Right lung (tissue), 5 donors: Measurements from ENCODE around the gene CMIP. TPM values are rescaled to one million over a fixed set of nuclear protein-coding genes. Genes with fewer than 3 reads are reported as not detected.
"Not testable (repeated sequence)": the region's sequence is repeated elsewhere in the genome, so short reads cannot be mapped to it uniquely, and the experiment has no call there.

Experiments
- DNase-seq, 2 donors: peaks; one replicate each; pipeline ENCODE4 v3.0.0-alpha.2; 2013
- polyA plus RNA-seq, 5 donors: library from polyadenylated mRNA; unstranded; fragments of 120-200 nt; gene quantifications; one replicate each; pipeline versions ENCODE4 v1.2.1 to v1.2.3, GENCODE V29; 2013; ENCODE audit warnings: inconsistent platforms in 1 of 5, low replicate concordance in 1 of 5; ENCODE audit not compliant: insufficient read length in 5 of 5, insufficient read depth in 1 of 5

The CMIP gene
- polyA plus RNA-seq, 5 donors = 29.2 to 41.6 (median 35.1) TPM

DNA sequence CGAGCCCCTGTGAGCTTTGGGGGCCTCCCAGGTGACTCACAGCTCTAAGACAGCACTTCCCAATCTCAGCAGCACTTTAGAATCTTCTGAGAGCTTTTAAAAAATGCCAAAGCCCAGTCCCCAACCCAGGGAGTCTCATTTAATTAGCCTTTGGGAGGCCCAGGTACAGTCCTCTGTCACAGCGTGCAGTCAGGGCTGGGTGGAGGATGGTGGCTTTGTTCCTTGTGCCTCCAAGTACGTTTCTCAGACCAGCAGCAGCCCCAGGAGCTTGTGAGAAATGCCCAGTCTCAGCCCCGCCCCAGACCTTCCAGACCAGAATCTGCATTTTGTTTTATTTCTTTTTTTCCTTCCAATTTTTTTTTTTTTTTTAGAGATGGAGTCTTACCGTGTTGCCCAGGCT, 27.4 kb upstream of the CMIP start:
- DNase-seq = no peak

DNA sequence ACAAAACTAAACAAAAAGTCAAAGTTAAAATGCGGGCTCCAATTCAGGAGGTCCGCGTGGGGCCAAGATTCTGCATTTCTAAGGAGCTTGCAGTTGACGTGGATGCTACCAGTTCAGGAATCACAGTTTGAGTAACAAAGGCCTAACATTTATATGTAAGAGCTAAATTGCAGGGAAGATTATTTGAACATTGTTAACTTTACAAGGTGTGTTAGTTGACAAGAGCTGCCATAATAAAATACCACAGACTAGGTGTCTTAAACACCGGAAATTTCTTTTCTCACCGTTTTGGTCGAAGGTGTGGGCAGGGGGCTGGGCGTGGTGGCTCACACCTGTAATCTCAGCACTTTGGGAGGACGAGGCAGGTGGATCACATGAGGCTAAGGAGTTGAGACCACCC, 24.8 kb upstream of the CMIP start:
- no peak for DNase-seq

DNA sequence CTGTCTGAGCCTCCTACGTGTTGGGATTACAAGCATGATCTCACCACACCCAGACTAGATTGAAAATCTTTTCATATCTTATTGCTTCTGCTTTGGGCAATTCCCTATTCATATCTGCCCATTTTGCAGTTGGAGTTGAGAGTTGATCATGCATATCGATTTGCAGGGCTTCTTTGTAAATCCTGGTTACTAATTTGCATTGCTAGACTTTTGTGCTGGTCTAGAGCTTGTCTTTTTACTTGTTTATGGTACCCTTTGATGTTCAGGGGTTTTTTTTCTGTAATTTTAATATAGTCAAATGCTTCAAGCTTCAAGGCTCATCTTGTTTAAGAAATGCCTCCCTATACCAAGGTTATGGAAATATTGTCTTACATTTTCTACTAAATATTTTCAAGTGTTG, 23.5 kb upstream of the CMIP start:
- no peak for DNase-seq

DNA sequence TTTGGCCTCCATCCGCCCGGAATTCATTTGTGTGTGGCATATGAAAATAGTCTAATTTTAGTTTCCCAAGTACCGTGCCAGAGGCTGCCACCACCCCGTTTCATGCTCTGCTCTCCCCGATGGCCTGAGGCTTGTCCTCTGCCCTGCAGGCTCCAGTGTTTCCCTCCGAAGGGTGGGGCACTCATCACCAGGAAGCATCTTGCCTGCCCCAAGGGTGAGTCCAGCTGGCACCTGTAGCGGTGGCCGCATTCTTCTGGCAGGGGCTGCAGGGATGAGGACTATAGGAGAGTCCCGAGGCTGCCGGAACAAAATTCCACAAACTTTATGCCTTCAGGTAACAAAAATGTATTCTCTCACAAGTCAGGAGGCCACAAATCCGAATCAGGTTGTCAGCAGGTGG, 23.1 kb upstream of the CMIP start:
- no peak for DNase-seq

DNA sequence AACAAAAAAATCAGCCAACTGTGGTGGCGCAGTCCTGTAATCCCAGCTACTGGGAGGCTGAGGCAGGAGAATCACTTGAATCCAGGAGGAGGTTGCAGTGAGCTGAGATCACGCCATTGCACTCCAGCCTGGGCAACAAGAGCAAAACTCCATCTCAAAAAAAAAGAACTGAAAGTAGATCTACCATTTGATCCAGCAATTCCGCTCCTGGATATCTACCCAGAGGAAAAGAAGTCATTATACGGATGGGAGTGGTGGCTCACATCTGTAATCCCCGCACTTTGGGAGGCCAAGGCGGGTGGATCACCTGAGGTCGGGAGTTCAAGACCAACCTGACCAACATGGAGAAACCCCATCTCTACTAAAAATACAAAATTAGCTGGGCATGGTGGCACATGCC, 22.5 kb upstream of the CMIP start:
- not testable (repeated sequence) for DNase-seq

DNA sequence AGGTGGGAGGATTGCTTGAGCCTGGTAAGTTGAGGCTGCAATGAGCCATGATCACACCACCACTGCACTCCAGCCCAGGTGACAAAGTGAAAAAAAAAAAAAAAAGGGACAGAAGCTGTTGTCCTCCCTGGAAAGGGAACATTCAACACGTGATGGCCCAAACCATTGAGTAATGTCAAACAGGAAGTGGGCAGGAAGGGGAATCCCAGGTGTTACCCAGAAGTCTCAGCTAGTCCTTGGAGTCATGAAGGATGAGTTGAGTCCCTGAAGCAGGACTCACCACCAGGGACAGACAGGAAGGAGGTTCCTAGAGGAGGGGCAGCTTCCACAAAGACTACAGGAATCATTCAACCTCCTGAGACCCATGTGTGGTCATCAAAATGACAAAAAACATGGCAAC, 19.8 kb upstream of the CMIP start:
- no peak for DNase-seq

DNA sequence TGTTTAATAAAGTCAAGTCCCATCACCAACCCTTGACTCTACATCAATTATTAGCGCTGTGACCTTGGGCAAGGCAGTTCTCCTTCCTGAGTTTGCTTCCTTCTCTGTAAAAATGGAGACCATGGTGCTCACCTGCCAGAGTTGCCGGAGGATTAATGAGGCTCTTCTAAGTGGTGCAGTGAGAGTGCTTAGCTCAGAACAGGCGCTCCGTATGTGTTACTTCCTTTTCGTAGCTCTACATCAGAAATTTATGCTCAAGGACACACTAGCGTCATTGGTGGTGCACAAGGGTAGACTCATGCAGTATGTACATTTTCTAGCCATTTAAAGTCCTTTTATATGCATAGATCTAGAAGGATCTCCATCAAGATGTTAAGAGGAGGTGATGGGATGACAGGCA, 17.4 kb upstream of the CMIP start:
- no peak for DNase-seq

DNA sequence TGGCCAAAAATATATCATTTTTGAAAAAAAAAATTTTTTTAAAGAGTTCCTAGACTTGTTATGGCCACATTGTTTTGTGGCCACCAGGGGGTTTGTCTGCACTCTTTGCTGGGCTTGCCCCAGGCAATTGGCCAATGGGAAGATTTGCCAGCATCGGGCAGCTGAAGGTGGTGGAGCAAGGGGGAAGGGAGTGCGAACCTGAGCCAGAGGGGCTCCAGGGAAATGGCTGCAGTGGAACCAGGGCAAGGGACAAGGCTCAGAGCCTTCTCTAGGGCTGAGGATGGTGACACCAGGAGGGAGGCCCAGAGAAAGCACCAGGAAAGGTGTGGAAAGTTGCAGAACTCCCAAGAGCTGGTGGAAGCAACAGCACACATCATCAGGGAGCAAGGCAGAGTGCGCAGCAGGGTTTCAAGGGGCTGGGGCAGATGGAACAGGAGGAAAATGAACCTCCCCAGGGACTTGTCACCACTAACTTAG, 15.5 kb upstream of the CMIP start:
- no peak for DNase-seq

DNA sequence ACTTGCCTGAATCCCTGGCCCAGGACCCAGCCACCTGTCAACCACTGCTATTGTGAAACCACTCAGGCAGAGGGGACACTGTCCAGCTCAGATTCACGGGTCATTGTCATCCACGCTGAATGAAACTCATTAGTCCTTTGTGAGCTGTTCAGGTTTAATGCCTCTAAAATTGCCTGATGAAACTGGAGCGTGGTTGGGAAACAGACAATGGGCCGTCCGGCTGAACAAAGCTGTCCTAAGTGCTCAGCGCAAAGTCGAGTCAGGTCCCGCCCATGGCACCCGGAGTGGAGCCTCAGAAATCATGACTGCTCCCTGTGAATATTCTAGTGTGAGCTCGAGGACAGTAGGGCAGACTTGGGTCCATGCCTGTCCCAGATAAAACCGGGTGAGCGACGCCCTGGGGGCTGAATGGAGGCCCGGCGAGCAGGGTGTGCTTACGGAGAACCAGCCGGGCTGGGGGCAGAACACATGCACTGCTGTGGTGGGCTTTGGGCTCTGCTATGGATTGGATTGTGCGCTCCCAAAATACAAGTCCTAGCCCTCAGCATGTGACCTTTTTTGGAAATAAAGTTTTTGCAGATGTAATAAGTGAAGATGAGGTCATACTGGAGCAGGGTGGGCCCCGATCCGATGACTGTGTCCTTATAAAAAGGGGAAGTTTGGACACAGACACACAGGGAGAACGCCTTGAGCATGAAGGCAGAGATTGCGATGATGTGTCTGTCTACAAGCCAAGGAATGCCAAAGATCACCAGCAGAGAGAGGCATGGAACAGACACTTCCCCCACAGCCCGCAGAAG, 12.9 kb upstream of the CMIP start:
- DNase-seq = no peak

DNA sequence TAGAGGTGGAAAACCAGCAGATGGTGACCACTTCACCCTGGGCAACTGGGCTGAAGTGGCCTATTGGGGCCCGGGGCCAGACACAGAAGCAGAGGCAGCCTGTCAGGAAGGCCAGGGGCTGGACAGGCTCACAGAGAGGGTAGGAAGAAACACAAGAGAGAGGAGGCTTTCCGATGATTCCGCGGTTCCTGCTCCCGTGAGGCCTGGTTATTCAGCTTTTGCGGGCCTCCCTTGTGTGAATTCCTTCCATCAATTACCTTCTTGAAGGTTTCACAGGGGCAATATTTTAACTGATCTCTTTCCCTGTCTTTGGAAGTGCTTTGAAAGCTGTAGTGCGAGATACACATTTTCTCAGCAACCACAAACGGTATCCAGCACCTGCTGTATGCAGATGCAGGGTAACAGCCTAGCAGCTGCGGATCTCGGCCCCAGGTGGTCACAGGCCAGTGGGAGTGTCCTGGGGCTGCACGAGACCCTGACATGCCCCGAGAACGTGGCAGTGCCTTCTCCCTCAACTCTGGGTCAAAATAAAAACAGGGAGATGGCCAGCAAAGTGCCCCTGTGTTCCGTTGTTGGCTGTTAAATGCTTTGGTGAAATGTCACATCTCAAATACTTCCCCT, 11.6 kb upstream of the CMIP start:
- no peak for DNase-seq

DNA sequence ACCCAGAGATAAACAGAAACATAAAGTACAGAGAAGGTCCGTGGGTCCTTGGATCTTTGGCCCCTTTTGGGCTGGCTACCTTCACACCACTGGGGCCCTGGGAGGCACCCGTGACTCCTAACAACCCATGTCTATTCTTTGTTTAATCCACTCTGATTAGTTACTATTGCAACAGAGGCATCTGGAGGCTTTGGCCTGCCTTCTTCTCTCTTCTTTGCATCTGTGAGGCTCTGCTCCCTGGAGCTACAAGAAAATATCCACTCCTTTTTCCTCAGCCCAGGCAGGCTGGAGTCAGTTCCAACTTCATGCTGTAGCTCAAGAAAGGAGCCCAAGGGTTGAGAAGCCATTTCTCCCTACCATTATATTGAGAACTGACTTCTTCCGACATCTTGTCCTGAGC, 9.5 kb upstream of the CMIP start:
- DNase-seq = no peak

DNA sequence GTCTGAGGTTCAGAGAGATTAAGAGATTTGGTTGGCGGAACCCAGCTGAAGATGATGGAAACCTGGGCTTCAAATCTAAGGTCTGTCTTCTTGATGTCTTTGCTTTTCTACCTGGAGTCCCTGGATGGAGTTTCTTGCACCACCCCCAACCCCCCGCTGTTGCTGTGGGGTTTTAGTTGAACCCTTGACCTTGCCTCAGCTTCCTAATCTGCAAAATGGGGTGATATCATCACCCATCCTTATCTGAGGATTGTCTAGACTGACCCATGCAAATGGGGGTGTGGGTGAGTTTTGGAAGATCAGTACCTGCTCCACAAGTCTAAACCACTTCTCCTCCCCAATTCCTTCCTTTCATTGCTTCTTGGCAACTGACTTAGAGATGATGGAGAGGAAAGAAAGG, 9.0 kb upstream of the CMIP start:
- no peak for DNase-seq

DNA sequence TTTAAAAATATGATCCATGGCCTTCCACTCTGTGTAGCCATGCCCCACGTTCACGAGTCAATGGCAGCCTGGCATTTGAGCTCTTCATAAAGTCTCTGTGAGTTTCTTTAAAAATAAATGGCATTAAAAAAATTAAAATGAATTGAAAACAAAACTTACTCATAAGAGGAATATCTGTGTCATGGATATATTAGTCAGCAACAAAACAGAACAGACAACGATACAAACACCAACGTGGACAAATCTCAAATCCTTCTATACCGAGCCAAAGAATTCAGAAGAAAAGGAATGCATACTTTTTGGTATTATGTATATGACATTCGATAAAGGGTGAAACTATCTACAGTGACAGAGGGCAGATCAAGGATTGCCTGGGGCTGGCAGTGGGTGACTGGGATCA, 8.2 kb upstream of the CMIP start:
- no peak for DNase-seq

DNA sequence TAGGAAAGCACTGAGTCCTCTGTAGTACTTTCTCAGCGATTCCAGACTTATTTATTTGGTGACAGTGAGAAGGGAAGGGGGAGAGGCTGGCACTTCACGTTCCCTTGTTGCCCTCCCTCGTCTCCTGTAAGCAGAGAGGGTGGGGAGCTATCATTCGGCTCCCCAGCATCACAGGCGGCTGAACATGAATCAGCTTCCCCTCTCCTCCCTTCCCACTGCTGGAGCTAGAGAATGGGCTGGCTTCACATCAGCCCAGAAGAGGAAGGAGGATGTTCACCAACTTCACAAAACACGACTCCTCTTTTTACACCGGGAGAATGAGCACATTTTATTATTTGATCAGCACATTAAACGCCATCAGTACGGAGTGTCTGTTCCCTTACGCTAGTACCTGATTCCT, 6.7 kb upstream of the CMIP start:
- DNase-seq = no peak

DNA sequence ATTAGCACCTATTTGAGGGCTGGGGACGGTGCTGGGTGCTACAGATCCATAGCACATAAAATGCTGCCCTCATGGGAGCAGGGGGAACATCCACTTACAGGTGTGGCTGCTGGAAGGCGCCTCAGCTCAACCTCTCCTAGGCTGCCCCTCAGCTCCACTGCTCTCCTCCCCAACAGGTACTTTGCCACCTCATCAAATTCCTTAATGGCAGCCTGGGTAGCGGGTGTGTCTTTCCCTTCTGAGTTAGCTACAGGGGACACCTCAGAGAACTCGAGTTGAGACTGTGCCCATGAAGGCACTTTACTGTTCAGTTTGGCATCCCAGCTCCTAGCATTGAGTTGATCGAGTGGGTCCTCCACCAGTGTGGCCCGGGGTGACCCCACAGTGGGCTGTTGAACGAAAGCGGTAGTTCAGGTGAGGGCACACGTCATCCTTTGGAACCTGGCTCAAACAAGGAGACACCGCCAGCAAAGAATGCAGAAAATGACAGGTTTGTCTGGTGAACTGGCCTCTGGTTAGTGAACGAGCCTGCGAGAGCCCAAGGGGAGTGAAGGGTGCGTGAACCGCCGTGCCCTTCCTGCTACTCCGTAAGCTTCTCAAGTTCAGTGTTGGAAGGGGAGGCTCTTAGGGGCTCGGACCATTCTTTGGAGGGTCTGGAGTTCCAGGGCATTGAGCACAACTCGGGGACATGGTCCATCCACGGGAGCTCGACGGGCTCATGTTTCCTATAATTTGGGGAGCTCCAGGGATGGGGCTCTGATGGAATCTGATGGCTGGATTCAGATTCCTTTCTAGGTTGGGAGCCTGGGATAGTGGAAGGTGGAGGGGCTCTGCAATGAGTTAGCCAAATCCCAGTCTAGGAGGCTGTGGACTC, 3.5 kb upstream of the CMIP start:
- no peak for DNase-seq

DNA sequence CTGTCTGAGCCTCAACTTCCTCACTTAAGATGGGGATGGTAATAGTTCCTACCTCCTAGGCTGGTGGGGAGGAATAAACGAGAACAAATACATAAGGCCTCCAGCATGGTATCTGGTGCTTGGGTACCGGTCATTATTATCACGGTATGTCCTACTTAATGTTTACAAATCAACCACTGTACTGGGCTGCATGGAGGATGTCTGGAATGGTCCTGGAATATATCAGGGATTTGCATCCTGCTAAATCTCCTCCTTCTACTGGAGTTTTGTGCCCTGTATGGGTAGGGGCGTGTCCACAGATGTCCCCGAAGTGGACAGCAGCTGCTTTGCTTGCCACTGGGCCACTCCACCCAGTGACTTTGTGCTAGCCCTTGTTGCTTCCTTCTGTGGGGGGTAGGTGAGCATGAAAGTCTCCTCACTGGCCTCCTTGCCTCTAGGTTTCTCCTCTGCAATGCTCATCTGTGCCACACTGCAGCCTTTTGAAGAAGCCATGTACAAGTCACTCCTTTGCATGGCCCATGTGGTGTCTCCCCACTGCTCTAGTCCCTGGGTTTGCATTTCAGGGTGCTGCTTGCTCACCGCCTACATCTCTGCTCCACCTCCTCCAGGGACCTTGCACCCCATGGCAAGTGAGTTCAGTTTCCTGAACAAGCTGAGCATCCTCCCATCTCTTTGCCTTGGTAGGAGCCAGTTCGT, 2.2 kb upstream of the CMIP start:
- no peak for DNase-seq

DNA sequence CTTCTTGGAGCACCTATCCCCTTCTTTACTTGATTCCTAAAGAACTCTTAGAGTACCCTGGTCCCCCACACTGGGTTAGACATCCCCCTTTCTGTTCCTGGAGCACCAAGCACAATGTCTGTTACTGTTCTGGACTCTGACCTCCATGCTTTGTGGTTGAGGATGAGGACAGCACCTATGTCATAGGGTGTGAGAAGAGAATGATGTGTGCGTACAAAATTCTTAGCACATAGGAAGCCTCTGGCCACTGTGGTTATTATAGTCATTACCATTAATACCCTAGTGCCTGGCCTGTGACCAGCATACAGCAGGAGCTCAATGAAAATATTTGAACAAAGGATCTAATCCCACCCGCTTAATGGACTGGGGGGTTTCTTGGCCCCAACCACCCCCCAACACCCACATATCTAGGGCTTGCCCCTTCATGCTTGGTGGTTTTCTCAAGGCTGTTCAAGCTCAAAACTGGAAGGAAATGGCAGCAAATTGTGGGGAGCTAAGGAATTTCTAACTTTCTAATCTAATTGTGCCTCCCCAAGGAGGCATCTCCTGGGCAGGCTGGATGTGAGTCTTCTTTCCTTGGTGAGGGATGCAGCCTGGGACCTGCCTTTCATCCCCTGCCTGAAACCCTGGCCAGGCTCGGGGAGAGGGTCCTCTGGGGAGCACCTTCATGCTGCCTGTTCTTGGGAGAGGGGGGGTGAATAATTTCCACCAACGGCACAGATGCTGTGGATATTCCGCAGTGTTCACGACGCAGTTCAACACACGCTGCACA, 1.5 kb upstream of the CMIP start:
- DNase-seq = no peak

DNA sequence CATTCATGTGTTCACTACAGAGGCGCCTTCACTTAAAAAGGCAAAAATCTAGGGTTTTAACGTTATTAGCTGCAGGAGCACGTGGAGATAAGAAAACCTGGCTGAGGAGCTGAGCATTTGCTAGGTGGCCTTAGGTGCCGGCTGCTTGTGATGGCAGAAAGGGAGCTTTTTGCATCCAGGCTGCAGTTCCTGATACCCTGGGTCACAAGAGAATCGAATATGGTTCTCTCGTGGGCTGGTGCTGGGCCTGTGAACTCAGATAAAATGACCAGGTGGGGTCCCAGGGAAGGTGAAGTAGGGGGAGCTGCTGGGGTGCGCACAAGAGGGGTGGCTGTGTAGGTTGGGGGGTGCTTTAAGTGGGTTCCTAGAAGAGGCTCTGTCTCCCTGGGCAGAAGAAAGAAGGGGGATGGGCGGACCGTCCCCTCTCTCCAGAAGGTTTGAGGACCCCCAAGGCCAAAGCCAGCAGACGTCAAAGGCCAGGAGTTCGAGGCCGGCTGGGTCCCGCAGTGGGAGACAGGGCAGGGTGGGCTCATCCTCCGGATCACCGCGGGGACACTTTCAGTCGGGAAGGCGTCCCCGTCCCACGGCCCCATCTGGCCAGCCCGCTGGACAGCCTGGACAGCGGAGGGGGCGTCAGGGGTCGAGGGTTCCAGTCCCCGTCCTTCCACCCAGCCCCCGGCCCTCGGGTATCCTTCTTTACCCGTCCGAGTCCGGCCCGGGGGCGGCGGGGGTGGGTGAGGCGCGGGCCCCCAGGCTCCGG, 740 bp upstream of the CMIP start:
- peak in 1 of 2 donors; percentile 38 for DNase-seq

DNA sequence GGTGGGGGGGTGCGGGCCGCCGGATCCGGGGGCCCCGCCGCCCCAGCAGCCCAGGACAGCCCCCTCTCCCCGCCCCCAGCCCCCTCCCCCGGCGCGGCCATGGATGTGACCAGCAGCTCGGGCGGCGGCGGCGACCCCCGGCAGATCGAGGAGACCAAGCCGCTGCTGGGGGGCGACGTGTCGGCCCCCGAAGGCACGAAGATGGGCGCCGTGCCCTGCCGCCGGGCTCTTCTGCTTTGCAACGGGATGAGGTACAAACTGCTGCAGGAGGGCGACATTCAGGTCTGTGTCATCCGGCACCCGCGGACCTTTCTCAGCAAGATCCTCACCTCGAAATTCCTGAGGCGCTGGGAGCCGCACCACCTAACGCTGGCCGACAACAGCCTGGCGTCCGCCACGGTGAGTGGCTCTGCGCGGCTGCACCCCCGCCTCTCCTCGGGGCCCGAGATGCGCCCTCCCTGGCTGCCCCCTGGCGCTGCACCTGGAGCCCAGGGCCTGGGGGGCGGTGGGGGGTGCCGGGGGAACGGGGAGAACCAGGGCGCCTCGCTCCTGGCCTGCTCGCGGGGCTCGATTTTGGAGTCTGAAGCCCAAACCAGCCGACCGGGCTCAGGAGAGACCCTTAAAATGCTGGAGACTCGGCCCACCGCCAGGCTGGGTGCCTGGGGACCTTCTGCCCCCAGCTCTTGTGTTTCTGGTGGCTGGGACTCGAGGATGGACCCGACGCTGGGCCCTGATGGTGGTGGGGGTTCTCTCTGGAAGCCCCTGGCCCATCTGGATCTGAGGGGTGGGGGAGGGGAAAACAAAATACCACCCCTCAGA, 744 bp downstream of the CMIP start:
- DNase-seq = no peak
